ENCODE results near the gene DACT1. TPM values are rescaled to one million over a fixed set of nuclear protein-coding genes. Genes with fewer than 3 reads are reported as not detected.

The DACT1 gene
- total RNA-seq, 1 experiment from 2014 or later, result 0.03 TPM

GRCh38 chr14:58634406-58635090 lies 3.2 kb upstream of the DACT1 start:
- DNase-seq (ENCODE audit: low spot score), result peak; percentile 36
- in situ Hi-C loops (cut with HindIII; ENCODE audit: low sequenced_read_pairs), result no loop called here

DNA sequence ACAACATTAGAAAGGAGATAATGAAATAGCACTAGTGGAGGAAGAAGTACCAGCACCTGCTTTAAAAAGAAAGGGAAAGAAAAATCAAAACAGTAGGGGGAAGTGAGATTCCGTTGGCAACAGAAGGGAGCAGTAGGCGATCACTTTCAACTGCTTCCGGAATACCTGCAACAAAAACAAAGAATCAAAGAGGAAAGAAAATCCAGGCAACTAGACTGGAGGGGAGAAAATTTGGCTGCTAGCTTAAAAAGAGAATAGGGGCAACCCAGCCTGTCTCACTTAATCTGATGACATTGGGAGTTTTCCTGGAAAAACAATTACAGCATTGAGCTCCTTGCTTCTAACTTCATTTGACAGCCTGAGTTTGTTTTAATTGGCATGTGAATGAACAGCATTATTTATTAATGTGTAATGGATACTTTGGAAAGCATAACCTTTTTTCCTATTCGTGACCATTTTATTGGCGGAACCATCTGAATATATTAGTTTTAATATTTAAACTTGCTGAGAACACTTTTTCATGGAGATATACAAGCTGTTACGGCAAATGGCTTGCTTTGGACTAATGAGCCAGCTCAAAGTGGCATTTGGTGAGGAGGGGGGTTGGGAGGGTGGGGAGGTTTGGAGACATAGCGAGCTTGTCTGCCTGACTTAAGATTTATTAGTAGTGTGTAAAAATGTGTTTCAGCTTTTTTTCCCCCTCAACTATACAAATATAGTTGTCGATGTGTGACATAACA lies 2.5 kb upstream of the DACT1 start:
- peak; percentile 37 for DNase-seq (ENCODE audit: low spot score)
- in situ Hi-C loops (cut with HindIII; ENCODE audit: low sequenced_read_pairs), result no loop called here

DNA sequence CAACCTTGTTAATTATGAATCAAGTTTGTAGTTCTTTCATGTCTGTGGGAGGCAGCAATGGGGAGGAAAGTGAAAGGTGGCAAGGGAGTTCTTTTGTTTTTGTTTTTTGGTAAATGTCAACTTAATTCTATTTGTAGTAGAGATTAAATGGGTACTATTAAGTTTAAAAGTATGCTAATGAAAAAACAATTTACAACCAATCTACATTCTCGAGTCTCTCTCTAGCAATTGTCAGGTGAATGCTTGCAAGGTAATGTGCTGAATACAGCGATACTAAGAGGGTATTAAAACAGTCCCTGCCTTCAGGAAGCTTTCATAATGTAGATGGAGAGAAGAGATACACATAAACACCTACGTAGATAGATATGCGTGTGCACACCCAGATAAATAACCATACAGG lies 1.6 kb upstream of the DACT1 start:
- in situ Hi-C loops (cut with HindIII; ENCODE audit: low sequenced_read_pairs), result no loop called here
- peak; percentile 23 for DNase-seq (ENCODE audit: low spot score)

GRCh38 chr14:58637040-58637390 lies 747 bp upstream of the DACT1 start:
- in situ Hi-C loops (cut with HindIII; ENCODE audit: low sequenced_read_pairs), result no loop called here
- DNase-seq (ENCODE audit: low spot score), result peak; percentile 55

GRCh38 chr14:58638231-58639197 lies 752 bp downstream of the DACT1 start:
- in situ Hi-C loops (cut with HindIII; ENCODE audit: low sequenced_read_pairs), result no loop called here
- peak; percentile 61 for DNase-seq (ENCODE audit: low spot score)

GRCh38 chr14:58639198-58639565 lies 1.4 kb downstream of the DACT1 start:
- in situ Hi-C loops (cut with HindIII; ENCODE audit: low sequenced_read_pairs), result no loop called here

DNA sequence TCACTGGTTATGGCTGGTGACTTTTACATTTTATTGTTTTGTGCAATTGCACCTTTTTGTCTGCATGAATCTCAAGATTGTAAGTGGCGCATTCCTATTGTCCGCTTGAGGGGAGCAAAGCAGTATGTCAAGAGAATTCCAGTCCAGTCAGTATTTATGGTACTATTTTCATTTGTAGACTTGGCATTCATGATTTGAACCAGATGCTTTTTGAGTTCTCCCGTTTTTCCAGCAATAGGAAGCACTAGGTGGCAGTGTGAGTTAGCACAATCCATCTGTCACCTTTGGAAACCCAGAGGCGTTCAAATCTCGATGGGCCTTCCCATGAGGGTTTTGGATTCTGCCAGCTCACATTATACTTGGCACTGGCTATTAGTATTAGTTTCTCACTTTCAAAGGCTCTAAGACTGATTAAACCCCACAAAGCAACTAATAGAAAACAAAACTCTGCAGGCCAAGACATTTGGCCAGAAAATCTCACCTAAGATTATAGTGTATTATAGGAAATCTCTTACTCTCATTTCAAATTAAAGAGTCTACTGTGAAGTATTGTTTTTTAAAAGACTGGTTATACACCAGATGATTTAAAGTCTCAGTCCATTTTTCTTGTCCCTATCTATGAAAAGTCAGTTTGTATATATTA lies 2.2 kb downstream of the DACT1 start:
- in situ Hi-C loops (cut with HindIII; ENCODE audit: low sequenced_read_pairs), result no loop called here

More at GRCh38 chr14:58639198-58639565, 1.4 kb downstream of the DACT1 start:
- DNase-seq (ENCODE audit: low spot score), result peak; percentile 49

DNA sequence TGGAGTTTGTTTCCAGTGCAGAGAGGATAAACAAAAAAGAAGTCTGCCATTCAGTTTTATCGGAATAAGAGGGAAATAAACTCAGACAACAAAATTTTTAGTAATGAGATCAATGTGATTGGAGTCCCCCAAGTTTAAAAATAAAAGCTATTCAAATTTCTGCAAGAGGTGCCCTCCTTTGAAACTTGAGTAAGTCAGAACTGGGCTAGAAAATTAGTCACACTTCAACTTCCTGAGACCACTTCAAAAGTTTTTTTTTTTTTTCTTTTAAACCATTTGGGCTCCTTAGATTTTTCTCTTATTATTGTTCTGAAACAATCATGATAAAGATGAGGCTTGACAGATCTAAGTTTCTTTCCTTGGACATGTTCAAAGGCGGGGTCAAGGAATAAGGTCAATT lies 3.2 kb downstream of the DACT1 start:
- in situ Hi-C loops (cut with HindIII; ENCODE audit: low sequenced_read_pairs), result no loop called here
- DNase-seq (ENCODE audit: low spot score), result no peak

More for the DNA sequence above, 2.2 kb downstream of the DACT1 start:
- peak; percentile 95 for DNase-seq (ENCODE audit: low spot score)

DNA sequence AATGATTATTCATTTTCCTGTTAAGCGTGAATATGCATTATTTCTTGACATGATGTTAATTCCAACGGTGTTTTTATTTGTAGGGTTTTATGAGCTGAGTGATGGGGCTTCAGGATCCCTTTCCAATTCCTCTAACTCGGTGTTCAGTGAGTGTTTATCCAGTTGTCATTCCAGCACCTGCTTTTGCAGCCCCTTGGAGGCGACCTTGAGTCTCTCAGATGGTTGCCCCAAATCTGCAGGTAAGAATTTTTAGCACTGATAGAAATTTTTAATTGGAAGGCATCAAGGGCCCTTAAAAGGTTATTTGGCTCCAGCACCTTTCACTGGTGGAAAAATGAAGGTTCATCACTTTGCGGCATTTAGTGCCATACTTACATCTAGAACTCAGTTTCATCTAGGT lies 3.7 kb downstream of the DACT1 start:
- DNase-seq (ENCODE audit: low spot score), result no peak
- in situ Hi-C loops (cut with HindIII; ENCODE audit: low sequenced_read_pairs), result no loop called here

- in situ Hi-C loops (cut with HindIII; ENCODE audit: low sequenced_read_pairs), result no loop called here
These were observed 5.6 kb downstream of the DACT1 start for GRCh38 chr14:58643366-58643765.

GRCh38 chr14:58645641-58646040 lies 7.9 kb downstream of the DACT1 start:
- DNase-seq (ENCODE audit: low spot score), result no peak
- in situ Hi-C loops (cut with HindIII; ENCODE audit: low sequenced_read_pairs), result no loop called here

More at GRCh38 chr14:58643366-58643765, 5.6 kb downstream of the DACT1 start:
- peak; percentile 38 for DNase-seq (ENCODE audit: low spot score)

DNA sequence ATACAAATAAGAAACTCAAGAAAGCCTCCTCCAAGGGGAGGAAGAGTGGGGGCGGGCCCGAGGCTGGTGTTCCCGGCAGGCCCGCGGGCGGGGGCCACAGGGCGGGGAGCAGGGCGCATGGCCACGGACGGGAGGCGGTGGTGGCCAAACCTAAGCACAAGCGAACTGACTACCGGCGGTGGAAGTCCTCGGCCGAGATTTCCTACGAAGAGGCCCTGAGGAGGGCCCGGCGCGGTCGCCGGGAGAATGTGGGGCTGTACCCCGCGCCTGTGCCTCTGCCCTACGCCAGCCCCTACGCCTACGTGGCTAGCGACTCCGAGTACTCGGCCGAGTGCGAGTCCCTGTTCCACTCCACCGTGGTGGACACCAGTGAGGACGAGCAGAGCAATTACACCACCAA lies 8.7 kb downstream of the DACT1 start:
- in situ Hi-C loops (cut with HindIII; ENCODE audit: low sequenced_read_pairs), result no loop called here
- DNase-seq (ENCODE audit: low spot score), result no peak

- in situ Hi-C loops (cut with HindIII; ENCODE audit: low sequenced_read_pairs), result no loop called here
- peak; percentile 80 for DNase-seq (ENCODE audit: low spot score)
These were observed 10.0 kb downstream of the DACT1 start for GRCh38 chr14:58647777-58648176.

DNA sequence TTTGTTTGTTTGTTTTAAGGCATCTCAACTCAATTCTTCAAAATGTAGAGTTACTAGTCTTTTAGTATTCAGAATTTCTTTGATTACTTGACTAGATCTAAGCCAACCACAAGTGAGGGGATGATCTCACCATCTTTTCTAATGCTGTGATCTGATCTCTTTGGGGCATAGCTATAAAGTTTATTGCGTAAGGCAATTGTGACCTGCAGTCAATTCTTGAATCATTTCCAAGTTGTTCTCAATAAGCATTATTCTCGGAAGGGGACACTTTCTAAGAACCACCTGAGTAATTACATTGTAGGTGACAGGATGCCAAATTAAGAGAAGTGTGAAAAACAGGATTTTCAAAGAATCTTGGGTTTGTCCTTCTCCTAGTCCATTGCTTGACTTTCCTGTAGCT lies 13.1 kb downstream of the DACT1 start:
- DNase-seq (ENCODE audit: low spot score), result no peak

GRCh38 chr14:58656671-58657411 lies 19.1 kb downstream of the DACT1 start:
- peak; percentile 91 for DNase-seq (ENCODE audit: low spot score)
- in situ Hi-C loops (cut with HindIII; ENCODE audit: low sequenced_read_pairs), result no loop called here

More for the DNA sequence above, 13.1 kb downstream of the DACT1 start:
- in situ Hi-C loops (cut with HindIII; ENCODE audit: low sequenced_read_pairs), result no loop called here

GRCh38 chr14:58659061-58659460 lies 21.3 kb downstream of the DACT1 start:
- no peak for DNase-seq (ENCODE audit: low spot score)
- in situ Hi-C loops (cut with HindIII; ENCODE audit: low sequenced_read_pairs), result no loop called here

DNA sequence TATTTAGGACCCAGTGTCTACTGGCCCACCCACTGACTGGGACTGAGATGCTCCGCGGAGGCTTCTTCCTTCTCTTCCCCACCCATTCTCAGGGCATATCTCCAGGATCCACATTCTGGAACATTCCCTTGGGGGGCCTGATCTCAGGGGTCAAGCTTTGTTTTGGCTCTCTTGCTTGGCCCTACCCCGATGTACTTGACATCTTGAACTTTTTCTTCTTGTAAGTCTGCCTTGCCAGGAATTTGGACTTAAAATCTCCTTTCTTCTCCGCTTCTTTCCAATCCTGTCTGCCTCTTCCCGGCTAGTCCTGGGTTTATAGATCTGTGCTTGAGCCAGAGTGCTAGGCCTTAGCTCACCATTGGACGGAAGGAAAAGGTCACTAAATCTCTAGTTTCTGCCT lies 22.1 kb downstream of the DACT1 start:
- no peak for DNase-seq (ENCODE audit: low spot score)
- in situ Hi-C loops (cut with HindIII; ENCODE audit: low sequenced_read_pairs), result no loop called here

DNA sequence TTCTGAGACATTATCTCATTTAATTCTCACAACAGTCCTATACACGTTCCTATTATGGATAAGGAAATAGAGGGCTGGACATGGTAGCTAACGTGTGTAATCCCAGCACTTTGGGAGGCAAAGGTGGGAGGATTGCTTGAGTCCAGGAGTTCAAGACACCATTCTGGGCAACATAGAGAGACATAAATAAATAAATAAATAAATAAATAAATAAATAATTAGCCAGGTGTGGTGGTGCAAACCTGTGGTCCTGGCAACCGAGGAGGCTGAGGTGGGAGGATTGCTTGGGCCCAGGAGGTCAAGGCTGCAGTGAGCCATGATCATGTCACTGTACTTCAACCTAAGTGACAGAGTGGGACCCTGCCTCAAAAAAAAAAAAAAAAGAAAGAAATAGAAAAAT lies 22.6 kb downstream of the DACT1 start:
- no peak for DNase-seq (ENCODE audit: low spot score)
- in situ Hi-C loops (cut with HindIII; ENCODE audit: low sequenced_read_pairs), result no loop called here

- in situ Hi-C loops (cut with HindIII; ENCODE audit: low sequenced_read_pairs), result no loop called here
These were observed 24.3 kb downstream of the DACT1 start for GRCh38 chr14:58662018-58662417.

More at GRCh38 chr14:58662018-58662417, 24.3 kb downstream of the DACT1 start:
- DNase-seq (ENCODE audit: low spot score), result no peak
